Tibial nerve (tissue), 4 donors: ENCODE results near the gene PMAIP1.

ENCODE experiments used
- CTCF ChIP-seq, 5 experiments: fragments of 200-600 bp in 3 of 5; fragments of 450-650 bp in 2 of 5; sonication (generic) in 3 of 5; IDR thresholded peaks; one replicate each; pipeline ENCODE4 v1.5.1; 2016 to 2019; ENCODE audit warnings: antibody characterized with exemption in 5 of 5, mild to moderate bottlenecking in 3 of 5, moderate library complexity in 2 of 5
- EP300 ChIP-seq, 2 donors: sonication (generic); formaldehyde crosslinking; IDR thresholded peaks; one replicate each; pipeline ENCODE4 v1.6.1; 2017; ENCODE audit warnings: antibody characterized with exemption in 2 of 2, mild to moderate bottlenecking in 1 of 2
- POLR2A ChIP-seq, 2 donors: fragments of 450-650 bp; IDR thresholded peaks; one replicate each; pipeline ENCODE4 v1.6.1; 2017; ENCODE audit warnings: antibody characterized with exemption in 2 of 2, mild to moderate bottlenecking in 2 of 2, moderate library complexity in 2 of 2

- TF ChIP-seq POLR2A (IDR thresholded peaks at IDR 0.05), result no peak
- no peak for TF ChIP-seq CTCF (IDR thresholded peaks at IDR 0.05)
- TF ChIP-seq EP300 (IDR thresholded peaks at IDR 0.05), result no peak
Measured at GRCh38 chr18:59865241-59865986, 34.4 kb upstream of the PMAIP1 start.
